Panc1 (cell line): ENCODE data around the gene POLR2F. TPM values are rescaled to one million over a fixed set of nuclear protein-coding genes. Genes with fewer than 3 reads are reported as not detected.

Source experiments
- ATAC-seq: fragments of 200-7000 bp; cut with Tn5 transposase; 2 replicates; pipeline ENCODE4 v1.9.1; 2020; ENCODE audit warnings: mild to moderate bottlenecking, moderate library complexity
- BruUV-seq: library from RNA; stranded (reverse); fragments of 400-500 nt; replicated peaks from 2 replicates; lab custom pipeline; 2021; lab: Mats Ljungman, UMichigan
- CTCF ChIA-PET: fragments of 300-600 bp; sonication (Branson Sonifier 250); formaldehyde crosslinking; loops from one replicate; lab custom pipeline; 2022; ENCODE audit warnings: antibody characterized with exemption; lab: Charles Lee
- POLR2A ChIA-PET: fragments of 300-600 bp; sonication (Branson Sonifier 250); formaldehyde crosslinking; loops from one replicate; lab custom pipeline; 2022; ENCODE audit warnings: antibody characterized with exemption; lab: Charles Lee
- DNase-seq: peaks from one replicate; pipeline ENCODE4 v3.0.0-alpha.2; 2010; ENCODE audit warnings: low read depth, low spot score
- H3K27ac ChIP-seq: 2 replicates; pipeline ENCODE4 v1.5.1; 2011; ENCODE audit warnings: mild to moderate bottlenecking, low read length, inconsistent platforms
- H3K27me3 ChIP-seq: fragments of 200-500 bp; sonication (Bioruptor generic); 2 replicates; pipeline ENCODE4 v1.6.0; 2014; ENCODE audit warnings: low read length, inconsistent platforms; ENCODE audit not compliant: control insufficient read depth, insufficient read depth
- H3K36me3 ChIP-seq: fragments of 200-500 bp; sonication (Bioruptor generic); 2 replicates; pipeline ENCODE4 v1.5.1; 2014; ENCODE audit warnings: inconsistent platforms, mild to moderate bottlenecking, low read length, moderate library complexity; ENCODE audit not compliant: control insufficient read depth, insufficient read depth
- H3K4me1 ChIP-seq: 2 replicates; pipeline ENCODE4 v1.5.1; 2011; ENCODE audit warnings: inconsistent platforms, mild to moderate bottlenecking, low read length, moderate library complexity; ENCODE audit not compliant: control insufficient read depth, insufficient read depth
- H3K4me3 ChIP-seq, 2 experiments: 2 replicates each; pipeline ENCODE4 v1.5.1; 2011 to 2012; ENCODE audit warnings: low read depth in 2 of 2, low read length in 2 of 2, mild to moderate bottlenecking in 2 of 2, inconsistent platforms in 1 of 2, moderate library complexity in 1 of 2
- H3K9me3 ChIP-seq: fragments of 200-500 bp; sonication (Bioruptor generic); 2 replicates; pipeline ENCODE4 v1.5.1; 2014; ENCODE audit warnings: low read depth, mild to moderate bottlenecking, inconsistent platforms, low read length, moderate library complexity; ENCODE audit not compliant: control insufficient read depth, insufficient read depth
- POLR2AphosphoS5 ChIP-seq: IDR thresholded peaks from 2 replicates; pipeline ENCODE4 v1.6.1; 2012; ENCODE audit warnings: mild to moderate bottlenecking, low read depth, low read length, moderate library complexity
- SIN3A ChIP-seq: IDR thresholded peaks from 2 replicates; pipeline ENCODE4 v1.6.1; 2012; ENCODE audit warnings: low read depth, mild to moderate bottlenecking, low read length, moderate library complexity, borderline replicate concordance; ENCODE audit not compliant: insufficient read depth
- TCF7L2 ChIP-seq: IDR thresholded peaks from 2 replicates; pipeline ENCODE4 v1.6.1; 2011; ENCODE audit warnings: mild to moderate bottlenecking, low read depth, low read length, inconsistent platforms
- in situ Hi-C: cut with HindIII; loops from 2 replicates; pipeline ENCODE4 v1.10.0; 2016; ENCODE audit warnings: low sequenced_read_pairs, low pct_unique_long_range_greater_than_20kb
- intact Hi-C: fragments of 100-400 bp; cut with micrococcal nuclease; formaldehyde crosslinking; loops from one replicate; pipeline ENCODE4 v1.10.0; 2022; ENCODE audit not compliant: unreplicated experiment
- total RNA-seq: library from RNA; stranded (reverse); gene quantifications from one replicate; pipeline ENCODE4 v1.2.1, GENCODE V29; 2021; ENCODE audit not compliant: unreplicated experiment
- TF ChIP-seq, protein P1 (sequence below), 2 experiments: IDR thresholded peaks; 2 replicates each; pipeline ENCODE4 v1.6.1; 2011 to 2012; ENCODE audit warnings: low read depth in 2 of 2, control low read depth in 1 of 2, low read length in 1 of 2, mild to moderate bottlenecking in 1 of 2, moderate library complexity in 1 of 2; ENCODE audit not compliant: insufficient read depth in 1 of 2
- TF ChIP-seq, protein P2 (sequence below): fragments of 450-650 bp; IDR thresholded peaks from 2 replicates; pipeline ENCODE4 v1.5.1; 2017; ENCODE audit warnings: mild to moderate bottlenecking

POLR2F gene
- total RNA-seq, 1 experiment from 2014 or later: 89.7 TPM

DNA sequence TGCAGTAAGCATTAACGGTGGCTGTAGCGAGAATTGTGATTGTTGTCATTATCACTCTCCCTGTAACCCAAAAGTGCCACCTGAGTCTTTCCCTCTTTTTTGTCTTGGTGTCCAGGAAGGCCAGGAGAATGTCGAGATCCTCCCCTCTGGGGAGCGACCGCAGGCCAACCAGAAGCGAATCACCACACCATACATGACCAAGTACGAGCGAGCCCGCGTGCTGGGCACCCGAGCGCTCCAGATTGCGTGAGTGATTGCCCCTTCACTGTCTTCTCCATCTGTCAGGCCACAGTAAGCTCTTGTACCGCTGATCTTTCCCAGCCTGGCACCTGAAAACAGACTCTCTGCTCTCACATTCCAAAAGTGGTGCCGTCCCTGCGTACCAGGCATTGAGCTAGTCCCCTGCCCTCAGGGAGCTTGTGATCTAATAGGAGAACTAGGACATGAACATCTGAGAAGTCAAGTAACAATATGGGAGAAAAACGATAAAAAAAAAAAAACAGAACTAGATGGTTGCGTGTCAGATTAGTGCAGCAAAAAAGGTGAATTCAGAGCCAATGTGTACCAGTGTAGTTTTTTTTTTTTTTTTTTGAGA, 5.8 kb downstream of the POLR2F start:
- Histone ChIP-seq H3K36me3 (no peaks in the 10 kb centered on the region; the same call in 1 of the 2 replicates), H3K9me3 (no peaks in the 10 kb centered on the region), H3K27me3 (no peaks in the 10 kb centered on the region), H3K4me3 (no peak overlapping the region), H3K4me1 (peaks cover 6% of the 10 kb centered on the region; the same call in 1 of the 2 replicates), H3K27ac (no peak overlapping the region)
- CTCF ChIA-PET: no interaction called here
- intact Hi-C loops: no loop called here
- ATAC-seq: no peak
- in situ Hi-C loops: no loop called here
- POLR2A ChIA-PET: no interaction called here
- no peak for TF ChIP-seq TCF7L2
- TF ChIP-seq POLR2AphosphoS5: no peak
- TF ChIP-seq, protein P1, sequence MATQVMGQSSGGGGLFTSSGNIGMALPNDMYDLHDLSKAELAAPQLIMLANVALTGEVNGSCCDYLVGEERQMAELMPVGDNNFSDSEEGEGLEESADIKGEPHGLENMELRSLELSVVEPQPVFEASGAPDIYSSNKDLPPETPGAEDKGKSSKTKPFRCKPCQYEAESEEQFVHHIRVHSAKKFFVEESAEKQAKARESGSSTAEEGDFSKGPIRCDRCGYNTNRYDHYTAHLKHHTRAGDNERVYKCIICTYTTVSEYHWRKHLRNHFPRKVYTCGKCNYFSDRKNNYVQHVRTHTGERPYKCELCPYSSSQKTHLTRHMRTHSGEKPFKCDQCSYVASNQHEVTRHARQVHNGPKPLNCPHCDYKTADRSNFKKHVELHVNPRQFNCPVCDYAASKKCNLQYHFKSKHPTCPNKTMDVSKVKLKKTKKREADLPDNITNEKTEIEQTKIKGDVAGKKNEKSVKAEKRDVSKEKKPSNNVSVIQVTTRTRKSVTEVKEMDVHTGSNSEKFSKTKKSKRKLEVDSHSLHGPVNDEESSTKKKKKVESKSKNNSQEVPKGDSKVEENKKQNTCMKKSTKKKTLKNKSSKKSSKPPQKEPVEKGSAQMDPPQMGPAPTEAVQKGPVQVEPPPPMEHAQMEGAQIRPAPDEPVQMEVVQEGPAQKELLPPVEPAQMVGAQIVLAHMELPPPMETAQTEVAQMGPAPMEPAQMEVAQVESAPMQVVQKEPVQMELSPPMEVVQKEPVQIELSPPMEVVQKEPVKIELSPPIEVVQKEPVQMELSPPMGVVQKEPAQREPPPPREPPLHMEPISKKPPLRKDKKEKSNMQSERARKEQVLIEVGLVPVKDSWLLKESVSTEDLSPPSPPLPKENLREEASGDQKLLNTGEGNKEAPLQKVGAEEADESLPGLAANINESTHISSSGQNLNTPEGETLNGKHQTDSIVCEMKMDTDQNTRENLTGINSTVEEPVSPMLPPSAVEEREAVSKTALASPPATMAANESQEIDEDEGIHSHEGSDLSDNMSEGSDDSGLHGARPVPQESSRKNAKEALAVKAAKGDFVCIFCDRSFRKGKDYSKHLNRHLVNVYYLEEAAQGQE (IDR thresholded peaks at IDR 0.05; ENCODE audit: insufficient read depth in 1 of 2, low read depth in 2 of 2, low read length in 1 of 2): no peak
- TF ChIP-seq, protein P2, sequence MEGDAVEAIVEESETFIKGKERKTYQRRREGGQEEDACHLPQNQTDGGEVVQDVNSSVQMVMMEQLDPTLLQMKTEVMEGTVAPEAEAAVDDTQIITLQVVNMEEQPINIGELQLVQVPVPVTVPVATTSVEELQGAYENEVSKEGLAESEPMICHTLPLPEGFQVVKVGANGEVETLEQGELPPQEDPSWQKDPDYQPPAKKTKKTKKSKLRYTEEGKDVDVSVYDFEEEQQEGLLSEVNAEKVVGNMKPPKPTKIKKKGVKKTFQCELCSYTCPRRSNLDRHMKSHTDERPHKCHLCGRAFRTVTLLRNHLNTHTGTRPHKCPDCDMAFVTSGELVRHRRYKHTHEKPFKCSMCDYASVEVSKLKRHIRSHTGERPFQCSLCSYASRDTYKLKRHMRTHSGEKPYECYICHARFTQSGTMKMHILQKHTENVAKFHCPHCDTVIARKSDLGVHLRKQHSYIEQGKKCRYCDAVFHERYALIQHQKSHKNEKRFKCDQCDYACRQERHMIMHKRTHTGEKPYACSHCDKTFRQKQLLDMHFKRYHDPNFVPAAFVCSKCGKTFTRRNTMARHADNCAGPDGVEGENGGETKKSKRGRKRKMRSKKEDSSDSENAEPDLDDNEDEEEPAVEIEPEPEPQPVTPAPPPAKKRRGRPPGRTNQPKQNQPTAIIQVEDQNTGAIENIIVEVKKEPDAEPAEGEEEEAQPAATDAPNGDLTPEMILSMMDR: no peak
- no peak for TF ChIP-seq SIN3A
- DNase-seq: no peak
- no TSS peak for BruUV-seq

DNA sequence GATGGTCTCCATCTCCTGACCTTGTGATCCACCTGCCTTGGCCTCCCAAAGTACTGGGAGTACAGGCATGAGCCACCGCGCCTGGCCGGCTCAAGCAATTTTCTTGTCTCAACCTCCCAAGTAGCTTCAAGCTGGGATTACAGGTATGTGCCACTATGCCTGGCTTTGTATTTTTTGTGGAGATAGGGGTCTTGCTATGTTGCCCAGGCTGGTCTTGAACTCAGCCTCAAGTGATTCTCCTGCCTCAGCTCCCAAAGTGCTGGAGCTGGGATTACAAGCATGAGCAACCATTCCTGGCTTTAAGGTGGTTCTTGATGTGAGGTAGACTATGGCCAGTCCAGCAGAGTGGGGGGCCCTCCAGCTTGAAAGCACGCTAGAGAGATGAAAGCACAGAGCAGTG, 7.6 kb downstream of the POLR2F start:
- POLR2A ChIA-PET: no interaction called here
- no TSS peak for BruUV-seq
- Histone ChIP-seq H3K9me3 (no peaks in the 10 kb centered on the region), H3K27ac (no peak overlapping the region), H3K4me3 (no peak overlapping the region), H3K4me1 (no peaks in the 10 kb centered on the region), H3K27me3 (no peaks in the 10 kb centered on the region), H3K36me3 (no peaks in the 10 kb centered on the region; the same call in 1 of the 2 replicates)
- TF ChIP-seq, protein P1 (IDR thresholded peaks at IDR 0.05; ENCODE audit: insufficient read depth in 1 of 2, low read depth in 2 of 2, low read length in 1 of 2): no peak
- TF ChIP-seq SIN3A (no peak), POLR2AphosphoS5 (no peak), TCF7L2 (no peak)
- TF ChIP-seq, protein P2: no peak
- intact Hi-C loops (no loop called here), in situ Hi-C loops (no loop called here)
- CTCF ChIA-PET: no interaction called here
- no peak for DNase-seq
- ATAC-seq: no peak
